ENCODE measurements around the gene FGFBP2. TPM values are rescaled to one million over a fixed set of nuclear protein-coding genes. Genes with fewer than 3 reads are reported as not detected.

The FGFBP2 gene
- total and polyA plus RNA-seq, 2 experiments from 2014 or later, result not detected

DNA sequence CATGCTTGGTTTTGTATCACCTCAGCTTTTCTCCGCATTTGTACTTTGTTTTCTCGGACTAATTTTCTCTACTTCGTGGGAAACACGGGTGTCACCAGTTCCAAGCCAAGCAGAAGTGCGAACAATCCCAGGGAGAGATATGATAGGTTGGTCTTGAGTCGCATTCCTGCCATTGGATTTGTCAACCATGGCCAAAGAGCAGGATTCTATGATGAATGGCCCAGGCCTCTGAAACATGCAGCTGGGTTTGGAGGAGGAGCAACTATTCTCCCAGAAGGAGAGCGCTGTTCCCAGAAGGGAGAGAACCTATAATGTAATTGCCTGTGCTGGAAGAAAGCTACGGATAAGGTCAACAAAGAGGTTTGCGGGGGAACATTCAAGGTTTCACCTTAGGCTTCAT, 14.1 kb downstream of the FGFBP2 start:
- Histone ChIP-seq H4K20me1 (ENCODE audit: insufficient read depth) (no peaks in the 10 kb centered on the region), H3K27ac (no peak overlapping the region), H3K9ac (no peak overlapping the region), H3K9me3 (ENCODE audit: low read depth) (no peaks in the 10 kb centered on the region), H3F3A (ENCODE audit: insufficient read depth) (no peaks in the 10 kb centered on the region), H3K27me3 (replicated peaks; ENCODE audit: insufficient read depth) (no peaks in the 10 kb centered on the region; the same call in 1 of the 2 replicates), H3K4me3 (no peak overlapping the region), H3K9me2 (ENCODE audit: insufficient read depth) (no peaks in the 10 kb centered on the region), H3K79me2 (ENCODE audit: insufficient read depth) (no peaks in the 10 kb centered on the region), H3K36me3 (ENCODE audit: low read depth) (no peaks in the 10 kb centered on the region), H3K4me1 (ENCODE audit: insufficient read depth) (no peaks in the 10 kb centered on the region), H3K4me2 (ENCODE audit: unreplicated experiment) (no peak overlapping the region), H2AFZ (no peak overlapping the region)
- no peak for DNase-seq
- in situ Hi-C loops (cut with MboI), result no loop called here
- TF ChIP-seq EZH2phosphoT487 (IDR thresholded peaks at IDR 0.05; ENCODE audit: insufficient read depth, low read depth) (no peak), EZH2 (IDR thresholded peaks at IDR 0.05; ENCODE audit: insufficient read depth, poor library complexity, severe bottlenecking) (no peak)
- 73 to 78% methylated on average over 9 of the region's 9 CpGs for WGBS, 2 experiments (ENCODE audit: low coverage in 1 of 2, low lambda C conversion rate in 2 of 2, missing lambda C conversion rate in 2 of 2)

DNA sequence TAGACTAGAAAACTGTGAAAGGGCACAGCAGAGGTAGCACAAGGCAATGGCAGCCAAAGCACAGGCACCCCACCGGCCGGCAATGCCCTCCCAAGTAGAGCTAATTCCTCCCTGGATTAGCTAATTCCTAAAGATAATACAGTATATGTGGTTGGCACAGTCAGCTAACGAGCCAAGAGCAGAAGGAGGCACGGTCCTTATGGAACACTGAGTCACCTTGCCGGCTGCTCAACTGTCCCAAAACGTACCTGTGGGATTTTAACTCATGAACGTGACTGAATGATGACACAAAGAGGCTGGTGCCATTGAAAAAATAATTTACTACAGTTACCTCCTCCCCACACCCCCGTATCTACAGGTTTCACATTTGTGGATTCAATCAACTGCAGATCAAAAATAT, 15.3 kb downstream of the FGFBP2 start:
- Histone ChIP-seq H4K20me1 (ENCODE audit: insufficient read depth) (no peaks in the 10 kb centered on the region), H3K9ac (no peak overlapping the region), H3K4me2 (ENCODE audit: unreplicated experiment) (no peak overlapping the region), H3K36me3 (ENCODE audit: low read depth) (no peaks in the 10 kb centered on the region), H3F3A (ENCODE audit: insufficient read depth) (no peaks in the 10 kb centered on the region), H3K9me2 (ENCODE audit: insufficient read depth) (no peaks in the 10 kb centered on the region), H3K79me2 (ENCODE audit: insufficient read depth) (no peaks in the 10 kb centered on the region), H3K4me3 (no peak overlapping the region), H3K4me1 (ENCODE audit: insufficient read depth) (no peaks in the 10 kb centered on the region), H3K27me3 (replicated peaks; ENCODE audit: insufficient read depth) (no peaks in the 10 kb centered on the region; the same call in 1 of the 2 replicates), H3K27ac (no peak overlapping the region), H3K9me3 (ENCODE audit: low read depth) (no peaks in the 10 kb centered on the region), H2AFZ (no peak overlapping the region)
- TF ChIP-seq EZH2phosphoT487 (IDR thresholded peaks at IDR 0.05; ENCODE audit: insufficient read depth, low read depth) (no peak), EZH2 (IDR thresholded peaks at IDR 0.05; ENCODE audit: insufficient read depth, poor library complexity, severe bottlenecking) (no peak)
- DNase-seq, result no peak
- 77 to 79% methylated on average over 8 of the region's 8 CpGs for WGBS, 2 experiments (ENCODE audit: low coverage in 1 of 2, low lambda C conversion rate in 2 of 2, missing lambda C conversion rate in 2 of 2)
- in situ Hi-C loops (cut with MboI), result no loop called here

GRCh38 chr4:15945516-15945915, 17.5 kb downstream of the FGFBP2 start:
- no peaks in the 10 kb centered on the region for H3K4me1 ChIP-seq (ENCODE audit: insufficient read depth)
- no peak overlapping the region for H3K27ac ChIP-seq
- no peaks in the 10 kb centered on the region for H3F3A ChIP-seq (ENCODE audit: insufficient read depth)
- no peak overlapping the region for H2AFZ ChIP-seq
- no peaks in the 10 kb centered on the region for H4K20me1 ChIP-seq (ENCODE audit: insufficient read depth)
- no peaks in the 10 kb centered on the region for H3K36me3 ChIP-seq (ENCODE audit: low read depth)
- no peak overlapping the region for H3K9ac ChIP-seq
- no peak for DNase-seq
- no peaks in the 10 kb centered on the region; the same call in 1 of the 2 replicates for H3K27me3 ChIP-seq (replicated peaks; ENCODE audit: insufficient read depth)
- H3K4me2 ChIP-seq (ENCODE audit: unreplicated experiment), result no peak overlapping the region
- H3K9me3 ChIP-seq (ENCODE audit: low read depth), result no peaks in the 10 kb centered on the region
- no peaks in the 10 kb centered on the region for H3K79me2 ChIP-seq (ENCODE audit: insufficient read depth)
- H3K4me3 ChIP-seq, result no peak overlapping the region
- no peak for TF ChIP-seq EZH2 (IDR thresholded peaks at IDR 0.05; ENCODE audit: insufficient read depth, poor library complexity, severe bottlenecking)
- TF ChIP-seq EZH2phosphoT487 (IDR thresholded peaks at IDR 0.05; ENCODE audit: insufficient read depth, low read depth), result no peak
- 7 to 13% methylated on average over 1 of the region's 1 CpG for WGBS, 2 experiments (ENCODE audit: low coverage in 1 of 2, low lambda C conversion rate in 2 of 2, missing lambda C conversion rate in 2 of 2)
- no peaks in the 10 kb centered on the region for H3K9me2 ChIP-seq (ENCODE audit: insufficient read depth)
- in situ Hi-C loops (cut with MboI), result no loop called here

DNA sequence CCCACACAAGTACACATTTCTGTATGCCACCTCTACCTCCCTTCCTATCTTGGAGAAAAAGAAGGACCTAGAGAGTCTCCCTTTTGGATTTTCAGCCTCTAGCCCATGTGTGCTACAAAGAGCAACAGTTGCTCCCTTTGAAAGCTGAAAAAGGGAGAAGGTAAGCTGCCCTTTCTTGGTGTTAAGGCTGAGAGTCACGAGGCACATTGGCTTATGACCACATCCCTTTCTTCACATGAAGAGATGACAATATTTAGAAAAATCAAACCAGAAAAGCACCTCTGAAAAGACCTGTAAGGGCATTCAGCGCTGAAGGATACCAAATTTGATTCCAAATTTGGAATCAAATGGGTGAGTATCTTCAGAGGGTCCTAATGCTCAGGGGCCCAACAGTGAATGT, 18.1 kb downstream of the FGFBP2 start:
- whole genome bisulfite sequencing, 2 experiments (ENCODE audit: low coverage in 1 of 2, low lambda C conversion rate in 2 of 2, missing lambda C conversion rate in 2 of 2), result 40 to 56% methylated on average over 2 of the region's 2 CpGs

DNA sequence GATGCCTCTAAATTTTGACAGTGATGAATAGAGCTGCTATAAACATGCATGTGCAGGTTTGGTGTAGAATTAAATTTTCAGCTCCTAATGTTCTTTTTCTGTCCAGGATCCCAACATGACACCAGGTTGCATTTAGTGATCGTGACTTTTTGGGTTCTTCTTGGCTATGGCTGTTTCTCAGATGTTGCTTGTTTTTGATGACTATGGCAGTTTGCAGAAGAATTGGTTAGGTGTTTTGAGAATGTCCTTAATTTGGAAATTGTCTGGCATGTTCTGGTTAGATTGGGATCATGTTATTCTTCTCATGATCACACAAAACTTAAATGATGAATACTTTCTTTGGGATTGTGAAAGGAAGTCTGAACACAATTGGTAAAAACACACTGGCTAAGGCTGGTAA, 20.7 kb downstream of the FGFBP2 start:
- Histone ChIP-seq H3K4me2 (ENCODE audit: unreplicated experiment) (no peak overlapping the region), H3K36me3 (ENCODE audit: low read depth) (no peaks in the 10 kb centered on the region), H3K79me2 (ENCODE audit: insufficient read depth) (no peaks in the 10 kb centered on the region), H3K9ac (no peak overlapping the region), H3K4me3 (no peak overlapping the region), H3K27ac (no peak overlapping the region), H3K4me1 (ENCODE audit: insufficient read depth) (no peaks in the 10 kb centered on the region), H3F3A (ENCODE audit: insufficient read depth) (no peaks in the 10 kb centered on the region), H3K9me2 (ENCODE audit: insufficient read depth) (no peaks in the 10 kb centered on the region), H4K20me1 (ENCODE audit: insufficient read depth) (no peaks in the 10 kb centered on the region), H3K9me3 (ENCODE audit: low read depth) (no peaks in the 10 kb centered on the region), H3K27me3 (replicated peaks; ENCODE audit: insufficient read depth) (no peaks in the 10 kb centered on the region; the same call in 1 of the 2 replicates), H2AFZ (no peak overlapping the region)
- no peak for TF ChIP-seq EZH2phosphoT487 (IDR thresholded peaks at IDR 0.05; ENCODE audit: insufficient read depth, low read depth)
- TF ChIP-seq EZH2 (IDR thresholded peaks at IDR 0.05; ENCODE audit: insufficient read depth, poor library complexity, severe bottlenecking), result no peak
- WGBS, 2 experiments (ENCODE audit: low coverage in 1 of 2, low lambda C conversion rate in 2 of 2, missing lambda C conversion rate in 2 of 2), result 79 to 81% methylated on average over 1 of the region's 1 CpG
- DNase-seq, result no peak
- in situ Hi-C loops (cut with MboI), result no loop called here

More for the DNA sequence above, 18.1 kb downstream of the FGFBP2 start:
- Histone ChIP-seq H3K27me3 (replicated peaks; ENCODE audit: insufficient read depth) (no peaks in the 10 kb centered on the region; the same call in 1 of the 2 replicates), H3K27ac (no peak overlapping the region), H3K36me3 (ENCODE audit: low read depth) (no peaks in the 10 kb centered on the region), H3K79me2 (ENCODE audit: insufficient read depth) (no peaks in the 10 kb centered on the region), H3K4me3 (no peak overlapping the region), H2AFZ (no peak overlapping the region), H3F3A (ENCODE audit: insufficient read depth) (no peaks in the 10 kb centered on the region), H4K20me1 (ENCODE audit: insufficient read depth) (no peaks in the 10 kb centered on the region), H3K9me3 (ENCODE audit: low read depth) (no peaks in the 10 kb centered on the region), H3K4me1 (ENCODE audit: insufficient read depth) (no peaks in the 10 kb centered on the region), H3K9me2 (ENCODE audit: insufficient read depth) (no peaks in the 10 kb centered on the region), H3K9ac (no peak overlapping the region), H3K4me2 (ENCODE audit: unreplicated experiment) (no peak overlapping the region)
- TF ChIP-seq EZH2 (IDR thresholded peaks at IDR 0.05; ENCODE audit: insufficient read depth, poor library complexity, severe bottlenecking), result no peak
- TF ChIP-seq EZH2phosphoT487 (IDR thresholded peaks at IDR 0.05; ENCODE audit: insufficient read depth, low read depth), result no peak
- DNase-seq, result no peak
- in situ Hi-C loops (cut with MboI), result no loop called here

Data from GM23248 (cell line).